Neural progenitor cell (in vitro differentiated cells): ENCODE results near the gene RAX2. TPM values are rescaled to one million over a fixed set of nuclear protein-coding genes. Genes with fewer than 3 reads are reported as not detected.

Experiments used
- DNase-seq: peaks from one replicate; pipeline ENCODE4 v3.0.0-alpha.2; 2016; ENCODE audit warnings: low spot score
- H2AFZ ChIP-seq: fragments of 200-600 bp; sonication (generic); replicated peaks from 2 replicates; pipeline ENCODE4 v1.6.1; 2016; ENCODE audit warnings: antibody characterized with exemption
- H3F3A ChIP-seq: fragments of 200-600 bp; sonication (generic); 2 replicates; pipeline ENCODE4 v1.6.1; 2016; ENCODE audit warnings: antibody characterized with exemption, low read depth
- H3K27ac ChIP-seq: fragments of 200-600 bp; sonication (generic); 2 replicates; pipeline ENCODE4 v1.5.1; 2016; ENCODE audit warnings: mild to moderate bottlenecking
- H3K27me3 ChIP-seq: fragments of 200-600 bp; sonication (generic); 2 replicates; pipeline ENCODE4 v1.6.1; 2016; ENCODE audit warnings: mild to moderate bottlenecking, moderate library complexity
- H3K36me3 ChIP-seq: fragments of 200-600 bp; sonication (generic); 2 replicates; pipeline ENCODE4 v1.5.1; 2016
- H3K4me1 ChIP-seq: fragments of 200-600 bp; sonication (generic); 2 replicates; pipeline ENCODE4 v1.6.1; 2016; ENCODE audit warnings: mixed run types
- H3K4me2 ChIP-seq: fragments of 200-600 bp; sonication (generic); 2 replicates; pipeline ENCODE4 v1.6.1; 2016
- H3K4me3 ChIP-seq: fragments of 200-600 bp; sonication (generic); 2 replicates; pipeline ENCODE4 v1.5.1; 2016
- H3K79me2 ChIP-seq: fragments of 200-600 bp; sonication (generic); 2 replicates; pipeline ENCODE4 v1.6.1; 2016; ENCODE audit warnings: low read depth
- H3K9ac ChIP-seq: fragments of 200-600 bp; sonication (generic); 2 replicates; pipeline ENCODE4 v1.6.1; 2016
- H3K9me3 ChIP-seq: fragments of 200-600 bp; sonication (generic); 2 replicates; pipeline ENCODE4 v1.5.1; 2016; ENCODE audit warnings: low read depth
- H4K20me1 ChIP-seq: fragments of 200-600 bp; sonication (generic); 2 replicates; pipeline ENCODE4 v1.6.1; 2016; ENCODE audit warnings: low read depth
- H3K27ac Mint-ChIP-seq: 3 replicates; pipeline ENCODE4 v1.8.0; 2021; ENCODE audit warnings: mixed read lengths
- H3K27me3 Mint-ChIP-seq: 2 replicates; pipeline ENCODE4 v1.8.0; 2022; ENCODE audit warnings: low read depth, mild to moderate bottlenecking, inconsistent platforms, moderate library complexity, mixed read lengths; ENCODE audit not compliant: insufficient read depth
- H3K36me3 Mint-ChIP-seq: 3 replicates; pipeline ENCODE4 v1.8.0; 2021; ENCODE audit warnings: mixed read lengths
- H3K4me1 Mint-ChIP-seq: 3 replicates; pipeline ENCODE4 v1.8.0; 2021; ENCODE audit warnings: mixed read lengths
- H3K4me3 Mint-ChIP-seq: 3 replicates; pipeline ENCODE4 v1.8.0; 2021; ENCODE audit warnings: mild to moderate bottlenecking, moderate library complexity, mixed read lengths
- H3K9me3 Mint-ChIP-seq: 3 replicates; pipeline ENCODE4 v1.8.0; 2020; ENCODE audit warnings: mixed read lengths
- EZH2 ChIP-seq: fragments of 200-600 bp; sonication (generic); IDR thresholded peaks from 2 replicates; pipeline ENCODE4 v1.6.1; 2017; ENCODE audit warnings: antibody characterized with exemption, mild to moderate bottlenecking, moderate library complexity
- EZH2phosphoT487 ChIP-seq: fragments of 200-600 bp; sonication (generic); IDR thresholded peaks from 2 replicates; pipeline ENCODE4 v1.6.1; 2017; ENCODE audit warnings: antibody characterized with exemption
- total RNA-seq: library from RNA; depleted of rRNA; stranded (reverse); fragments of >200 nt; gene quantifications from 2 replicates; pipeline ENCODE4 v1.2.3, GENCODE V29; 2015; ENCODE audit warnings: low replicate concordance
- TF ChIP-seq, protein P1 (sequence below): fragments of 200-600 bp; sonication (generic); IDR thresholded peaks from 2 replicates; pipeline ENCODE4 v1.5.1; 2017; ENCODE audit warnings: antibody characterized with exemption, mild to moderate bottlenecking

The RAX2 gene
- total RNA-seq, 1 donor from 2014 or later = not detected

DNA sequence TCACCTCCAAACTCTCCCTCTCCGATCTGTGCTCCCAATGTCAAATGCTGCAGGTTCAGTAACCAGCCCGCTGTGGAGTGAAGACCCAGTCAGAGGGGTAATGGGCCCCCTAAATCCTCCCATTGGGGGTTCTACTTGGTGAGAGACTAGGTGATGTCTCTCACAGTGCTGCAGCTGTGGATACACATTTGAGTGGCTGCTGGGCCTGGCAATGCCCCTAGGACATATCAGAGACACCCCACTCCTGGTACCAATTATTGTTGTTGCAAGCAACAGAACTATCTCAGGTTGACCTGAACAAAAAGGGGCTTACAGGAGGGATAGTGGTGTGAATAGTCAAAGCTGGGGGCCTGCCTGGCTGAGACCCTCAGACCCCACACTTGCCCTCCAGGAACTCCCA lies 9.6 kb upstream of the RAX2 start:
- no peak overlapping the region for H2AFZ ChIP-seq
- H3K36me3 ChIP-seq = no peaks in the 10 kb centered on the region
- H4K20me1 ChIP-seq = peaks cover 6% of the 10 kb centered on the region
- H3K4me1 Mint-ChIP-seq = peaks cover 1% of the 10 kb centered on the region
- H3K4me3 ChIP-seq = no peak overlapping the region
- H3K9me3 ChIP-seq = no peaks in the 10 kb centered on the region
- H3K36me3 Mint-ChIP-seq = no peaks in the 10 kb centered on the region
- TF ChIP-seq EZH2 (no peak), EZH2phosphoT487 (no peak)
- TF ChIP-seq, protein P1, sequence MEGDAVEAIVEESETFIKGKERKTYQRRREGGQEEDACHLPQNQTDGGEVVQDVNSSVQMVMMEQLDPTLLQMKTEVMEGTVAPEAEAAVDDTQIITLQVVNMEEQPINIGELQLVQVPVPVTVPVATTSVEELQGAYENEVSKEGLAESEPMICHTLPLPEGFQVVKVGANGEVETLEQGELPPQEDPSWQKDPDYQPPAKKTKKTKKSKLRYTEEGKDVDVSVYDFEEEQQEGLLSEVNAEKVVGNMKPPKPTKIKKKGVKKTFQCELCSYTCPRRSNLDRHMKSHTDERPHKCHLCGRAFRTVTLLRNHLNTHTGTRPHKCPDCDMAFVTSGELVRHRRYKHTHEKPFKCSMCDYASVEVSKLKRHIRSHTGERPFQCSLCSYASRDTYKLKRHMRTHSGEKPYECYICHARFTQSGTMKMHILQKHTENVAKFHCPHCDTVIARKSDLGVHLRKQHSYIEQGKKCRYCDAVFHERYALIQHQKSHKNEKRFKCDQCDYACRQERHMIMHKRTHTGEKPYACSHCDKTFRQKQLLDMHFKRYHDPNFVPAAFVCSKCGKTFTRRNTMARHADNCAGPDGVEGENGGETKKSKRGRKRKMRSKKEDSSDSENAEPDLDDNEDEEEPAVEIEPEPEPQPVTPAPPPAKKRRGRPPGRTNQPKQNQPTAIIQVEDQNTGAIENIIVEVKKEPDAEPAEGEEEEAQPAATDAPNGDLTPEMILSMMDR = no peak
- no peak overlapping the region for H3K4me2 ChIP-seq
- H3K27me3 ChIP-seq = peaks cover 34% of the 10 kb centered on the region
- peaks cover 29% of the 10 kb centered on the region for H3K27me3 Mint-ChIP-seq
- no peaks in the 10 kb centered on the region for H3F3A ChIP-seq
- no peaks in the 10 kb centered on the region for H3K79me2 ChIP-seq
- peaks cover 6% of the 10 kb centered on the region for H3K4me1 ChIP-seq
- no peak for DNase-seq
- H3K27ac ChIP-seq = no peak overlapping the region
- no peak overlapping the region for H3K27ac Mint-ChIP-seq
- no peak overlapping the region for H3K9ac ChIP-seq
- peaks cover 18% of the 10 kb centered on the region for H3K9me3 Mint-ChIP-seq
- no peak overlapping the region for H3K4me3 Mint-ChIP-seq

DNA sequence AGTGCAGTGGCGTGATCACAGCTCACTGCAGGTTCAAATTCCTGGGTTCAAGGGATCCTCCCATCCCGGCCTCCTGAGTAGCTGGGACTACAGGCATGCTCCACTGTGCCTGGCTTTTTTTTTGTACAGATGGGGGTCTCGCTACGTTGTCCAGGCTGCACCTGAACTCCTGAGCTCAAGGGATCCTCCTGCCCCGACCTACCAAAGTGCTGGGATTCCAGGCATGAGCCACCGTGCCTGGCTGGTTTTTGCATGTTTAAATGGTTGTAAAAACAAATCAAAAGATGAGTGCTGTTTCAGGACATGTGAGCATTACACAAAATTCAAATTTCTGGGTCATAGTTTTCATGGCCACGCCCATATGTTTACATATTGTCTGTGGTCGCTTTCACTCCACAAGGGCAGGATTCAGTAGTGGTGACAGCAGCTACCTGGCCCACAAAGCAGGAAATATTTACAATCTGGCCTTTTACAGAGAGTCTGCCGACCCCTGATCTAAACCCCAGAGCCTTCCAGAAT lies 8.8 kb upstream of the RAX2 start:
- Histone ChIP-seq H3K27ac (no peak overlapping the region), H3K36me3 (no peaks in the 10 kb centered on the region), H3K79me2 (no peaks in the 10 kb centered on the region), H3K27me3 (peaks cover 27% of the 10 kb centered on the region), H2AFZ (no peak overlapping the region), H3K4me3 (no peak overlapping the region), H3F3A (no peaks in the 10 kb centered on the region), H4K20me1 (peaks cover 6% of the 10 kb centered on the region), H3K9ac (no peak overlapping the region), H3K9me3 (no peaks in the 10 kb centered on the region), H3K4me2 (no peak overlapping the region), H3K4me1 (peaks cover 6% of the 10 kb centered on the region)
- no peaks in the 10 kb centered on the region for H3K36me3 Mint-ChIP-seq
- no peak overlapping the region for H3K27ac Mint-ChIP-seq
- H3K27me3 Mint-ChIP-seq = peaks cover 27% of the 10 kb centered on the region
- DNase-seq = no peak
- peaks cover 18% of the 10 kb centered on the region for H3K9me3 Mint-ChIP-seq
- H3K4me3 Mint-ChIP-seq = no peak overlapping the region
- no peaks in the 10 kb centered on the region for H3K4me1 Mint-ChIP-seq
- no peak for TF ChIP-seq EZH2phosphoT487

- Histone ChIP-seq H3K79me2 (no peaks in the 10 kb centered on the region), H3K4me2 (no peak overlapping the region), H3K36me3 (no peaks in the 10 kb centered on the region), H3F3A (no peaks in the 10 kb centered on the region), H3K27me3 (peaks cover 10% of the 10 kb centered on the region), H2AFZ (no peak overlapping the region), H3K9me3 (no peaks in the 10 kb centered on the region), H3K4me3 (no peak overlapping the region), H3K9ac (no peak overlapping the region), H3K27ac (no peak overlapping the region), H3K4me1 (no peaks in the 10 kb centered on the region), H4K20me1 (no peaks in the 10 kb centered on the region)
- TF ChIP-seq EZH2phosphoT487 (no peak), EZH2 (no peak)
- TF ChIP-seq, protein P1 = no peak
- H3K9me3 Mint-ChIP-seq = peaks cover 18% of the 10 kb centered on the region
- DNase-seq = no peak
- no peak overlapping the region for H3K4me3 Mint-ChIP-seq
- no peaks in the 10 kb centered on the region for H3K36me3 Mint-ChIP-seq
- peaks cover 16% of the 10 kb centered on the region for H3K27me3 Mint-ChIP-seq
- H3K27ac Mint-ChIP-seq = no peak overlapping the region
- H3K4me1 Mint-ChIP-seq = no peaks in the 10 kb centered on the region
Observed at GRCh38 chr19:3778899-3779723, 7.1 kb upstream of the RAX2 start.
